Breast epithelium (tissue), 3 donors: ENCODE results near the gene TBCE.

Experiments
- POLR2A ChIP-seq: fragments of 450-650 bp; IDR thresholded peaks from one replicate; pipeline ENCODE4 v1.6.1; 2016; ENCODE audit warnings: antibody characterized with exemption, mild to moderate bottlenecking, moderate library complexity
- POLR2AphosphoS5 ChIP-seq, 3 donors: sonication (generic); formaldehyde crosslinking; IDR thresholded peaks; one replicate each; pipeline ENCODE4 v1.6.1; 2017; ENCODE audit warnings: antibody characterized with exemption in 3 of 3
- TF ChIP-seq, protein P1 (sequence below), 3 donors: fragments of 450-650 bp; IDR thresholded peaks; one replicate each; pipeline ENCODE4 v1.5.1; 2016 to 2017; ENCODE audit warnings: antibody characterized with exemption in 3 of 3, mild to moderate bottlenecking in 3 of 3, moderate library complexity in 3 of 3

DNA sequence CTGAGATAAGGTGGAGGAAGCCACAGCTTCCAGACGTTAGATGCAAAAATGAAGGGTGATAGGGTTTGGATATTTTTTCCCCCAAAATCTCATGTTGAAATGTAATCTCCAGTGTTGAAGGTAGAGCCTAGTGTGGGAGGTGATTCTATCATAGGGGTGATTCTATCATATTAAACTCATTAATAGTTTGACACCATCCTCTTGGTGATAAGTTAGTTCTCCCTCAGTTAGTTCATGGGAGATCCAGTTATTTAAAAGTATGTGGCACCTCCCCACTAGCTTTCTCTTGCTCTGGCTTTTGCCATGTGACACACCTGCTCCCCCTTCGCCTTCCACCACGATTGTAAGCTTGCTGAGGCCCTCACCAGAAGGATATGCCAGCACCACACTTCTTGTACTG is 8.3 kb upstream of the TBCE start:
- no peak for TF ChIP-seq POLR2AphosphoS5 (IDR thresholded peaks at IDR 0.05)
- TF ChIP-seq, protein P1, sequence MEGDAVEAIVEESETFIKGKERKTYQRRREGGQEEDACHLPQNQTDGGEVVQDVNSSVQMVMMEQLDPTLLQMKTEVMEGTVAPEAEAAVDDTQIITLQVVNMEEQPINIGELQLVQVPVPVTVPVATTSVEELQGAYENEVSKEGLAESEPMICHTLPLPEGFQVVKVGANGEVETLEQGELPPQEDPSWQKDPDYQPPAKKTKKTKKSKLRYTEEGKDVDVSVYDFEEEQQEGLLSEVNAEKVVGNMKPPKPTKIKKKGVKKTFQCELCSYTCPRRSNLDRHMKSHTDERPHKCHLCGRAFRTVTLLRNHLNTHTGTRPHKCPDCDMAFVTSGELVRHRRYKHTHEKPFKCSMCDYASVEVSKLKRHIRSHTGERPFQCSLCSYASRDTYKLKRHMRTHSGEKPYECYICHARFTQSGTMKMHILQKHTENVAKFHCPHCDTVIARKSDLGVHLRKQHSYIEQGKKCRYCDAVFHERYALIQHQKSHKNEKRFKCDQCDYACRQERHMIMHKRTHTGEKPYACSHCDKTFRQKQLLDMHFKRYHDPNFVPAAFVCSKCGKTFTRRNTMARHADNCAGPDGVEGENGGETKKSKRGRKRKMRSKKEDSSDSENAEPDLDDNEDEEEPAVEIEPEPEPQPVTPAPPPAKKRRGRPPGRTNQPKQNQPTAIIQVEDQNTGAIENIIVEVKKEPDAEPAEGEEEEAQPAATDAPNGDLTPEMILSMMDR (IDR thresholded peaks at IDR 0.05), result no peak
- no peak for TF ChIP-seq POLR2A
